NCI-H1694 treated with DMSO at 0.1 percent for 48 hours (cell line): ENCODE data around the gene TSPAN16.
"Not testable (repeated sequence)": the region's sequence is repeated elsewhere in the genome, so short reads cannot be mapped to it uniquely, and the experiment has no call there.

Experiments
- DNase-seq: peaks from one replicate; lab custom pipeline; 2025; lab: John Stamatoyannopoulos, UW

Gene TSPAN16

DNA sequence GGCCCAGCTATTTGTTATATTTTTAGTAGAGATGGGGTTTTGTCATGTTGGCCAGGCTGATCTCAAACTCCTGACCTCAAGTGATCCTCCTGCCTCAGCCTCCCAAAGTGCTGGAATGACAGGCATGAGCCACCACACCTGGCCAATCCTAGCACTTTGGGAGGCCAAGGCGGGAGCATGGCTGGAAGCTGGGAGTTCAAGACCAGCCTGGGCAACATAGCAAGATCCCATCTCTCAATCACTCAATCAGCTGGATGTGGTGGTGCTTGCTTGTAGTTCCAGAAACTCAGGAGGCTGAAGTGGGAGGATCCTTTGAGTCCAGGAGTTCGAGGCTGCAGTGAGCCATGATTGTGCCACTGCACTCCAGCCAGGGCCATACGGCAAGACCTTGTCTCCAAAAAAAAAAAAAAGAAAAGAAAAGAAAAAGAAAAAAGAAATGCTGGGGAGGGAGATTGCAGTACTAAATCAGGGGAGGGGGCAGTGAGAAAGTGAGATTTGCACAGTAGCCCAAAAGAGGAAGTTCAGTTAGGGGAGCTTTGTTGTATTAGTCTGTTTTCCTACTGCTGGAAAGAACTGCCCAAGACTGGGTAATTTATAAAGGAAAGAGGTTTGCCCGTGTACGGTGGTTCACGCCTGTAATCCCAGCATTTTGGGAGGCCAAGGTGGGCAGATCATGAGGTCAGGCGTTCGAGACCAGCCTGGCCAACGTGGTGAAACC, 24.5 kb downstream of the TSPAN16 start:
- DNase-seq = not testable (repeated sequence)

DNA sequence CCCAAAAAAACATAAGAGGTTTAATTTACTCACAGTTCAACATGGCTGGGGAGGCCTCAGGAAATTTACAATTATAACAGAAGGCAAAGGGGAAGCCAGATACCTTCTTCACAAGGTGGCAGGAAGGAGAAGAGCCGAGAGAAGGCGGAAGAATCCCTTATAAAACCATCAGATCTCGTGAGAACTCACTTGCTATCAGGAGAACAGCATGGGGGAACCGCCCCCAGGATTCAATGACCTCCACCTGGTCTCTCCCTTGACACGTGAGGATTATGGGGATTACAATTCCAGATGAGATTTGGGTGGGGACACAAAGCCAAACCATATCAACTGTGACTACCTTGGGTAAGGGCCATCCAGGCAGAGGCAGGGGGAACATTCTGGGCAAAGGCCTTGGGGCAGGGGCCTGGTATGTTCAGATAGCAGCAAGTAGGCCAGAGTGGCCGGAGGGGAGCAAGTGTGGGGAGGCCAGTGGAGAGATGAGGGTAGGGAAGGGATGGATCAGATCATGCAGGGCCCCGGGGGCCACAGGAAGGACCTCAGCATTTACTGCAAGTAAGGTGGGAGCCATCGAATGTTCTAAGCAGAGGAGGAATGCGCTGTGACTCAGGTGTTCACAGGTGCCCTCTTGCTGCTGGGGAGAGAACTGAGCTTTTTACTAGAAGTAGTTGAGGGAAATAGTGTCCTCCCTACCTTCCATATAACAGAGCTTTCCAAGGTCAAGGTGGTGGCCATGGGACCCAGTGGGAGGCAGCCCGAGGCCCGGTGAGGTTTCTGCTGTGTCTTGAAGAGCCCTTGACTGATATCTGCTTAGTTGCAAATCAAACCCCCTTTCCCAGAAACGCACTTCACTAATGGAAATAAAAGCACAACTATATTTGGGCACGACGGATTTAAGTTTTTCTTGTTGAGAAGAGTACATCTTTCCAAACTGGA, 25.5 kb downstream of the TSPAN16 start:
- DNase-seq = no peak

DNA sequence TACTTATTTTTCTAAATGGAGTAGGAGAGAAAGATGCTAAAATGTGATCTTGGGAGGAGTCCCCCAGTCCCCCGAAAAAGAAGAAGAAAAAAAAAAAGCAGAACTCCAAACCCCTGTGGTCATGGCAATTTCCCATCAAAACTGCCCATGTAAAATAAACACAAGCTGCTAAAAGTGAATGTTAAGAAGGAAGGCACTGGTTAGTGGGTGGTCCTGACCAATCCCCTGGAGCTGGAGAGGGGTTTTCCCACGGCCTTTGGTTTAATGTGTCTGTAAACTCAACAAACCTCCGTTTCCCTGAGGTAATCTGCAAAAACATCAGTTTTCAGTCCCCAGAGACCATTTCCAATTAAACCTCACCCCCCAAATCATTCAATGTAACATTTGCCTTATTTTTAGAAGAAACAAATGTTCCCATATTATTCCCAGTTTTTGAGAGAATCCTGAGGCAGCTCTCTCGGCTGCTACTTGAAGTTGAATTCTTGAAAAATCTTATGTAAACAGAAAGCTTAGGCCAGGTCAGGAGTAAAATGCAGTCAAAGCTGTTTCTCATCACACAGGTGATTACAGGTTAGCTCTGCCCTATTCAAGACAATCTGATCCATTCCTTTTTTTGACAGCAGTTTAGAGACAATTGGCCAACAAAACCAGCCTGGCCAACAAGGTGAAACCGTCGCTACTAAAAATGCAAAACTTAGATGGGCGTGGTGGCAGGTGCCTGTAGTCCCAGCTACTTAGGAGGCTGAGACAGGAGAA, 26.5 kb downstream of the TSPAN16 start:
- DNase-seq = no peak

DNA sequence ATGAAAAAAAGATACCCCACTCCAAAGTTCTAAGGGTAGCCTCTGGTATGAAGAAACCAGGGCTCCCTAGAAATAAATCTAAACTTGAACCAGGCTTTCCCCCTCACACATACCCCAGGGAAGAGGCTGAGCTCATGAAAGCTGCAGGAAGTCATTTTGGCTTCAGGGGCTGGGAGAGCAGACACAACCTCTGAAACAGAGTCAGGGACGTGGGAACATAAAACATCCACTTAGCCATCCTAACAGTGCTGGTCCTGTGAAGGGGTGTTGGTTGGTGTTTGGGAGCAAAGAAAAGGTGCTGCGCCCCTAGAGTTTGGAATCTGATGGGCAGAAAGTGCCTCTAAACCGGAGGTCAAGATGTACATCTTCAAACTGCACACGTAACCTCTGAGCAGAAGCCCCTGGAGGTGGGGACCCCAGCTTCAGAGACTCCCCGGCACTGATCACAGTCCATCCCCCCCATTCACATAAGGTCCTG, 27.7 kb downstream of the TSPAN16 start:
- DNase-seq = no peak

DNA sequence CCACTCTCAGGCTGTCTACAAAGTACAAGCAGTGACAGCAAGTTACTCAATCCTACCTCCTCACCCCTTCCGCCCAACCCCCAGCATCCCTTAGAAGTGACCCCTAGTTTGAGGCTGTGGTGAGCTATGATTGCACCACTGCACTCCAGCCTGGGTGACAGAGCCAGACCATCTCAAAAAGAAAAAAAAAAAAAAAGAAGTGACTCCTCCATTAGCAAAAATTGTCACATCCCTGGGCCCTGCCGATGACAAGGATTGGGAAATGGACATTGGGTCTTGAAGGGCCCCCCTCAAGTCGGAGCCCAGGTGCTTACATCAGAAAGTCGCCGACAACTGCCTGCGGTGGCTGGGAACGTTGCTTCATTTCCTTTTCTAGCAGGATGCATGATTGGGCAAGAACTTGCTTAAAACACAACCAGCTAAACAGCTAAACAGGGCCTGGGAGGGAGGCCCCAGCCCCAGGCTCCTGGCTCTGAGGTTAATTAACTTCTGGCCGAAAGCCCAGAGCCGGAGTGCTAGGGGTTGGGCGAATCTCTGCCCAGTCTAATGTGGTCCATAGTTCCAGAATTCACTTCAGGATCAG, 28.2 kb downstream of the TSPAN16 start:
- DNase-seq = peak; percentile 66

DNA sequence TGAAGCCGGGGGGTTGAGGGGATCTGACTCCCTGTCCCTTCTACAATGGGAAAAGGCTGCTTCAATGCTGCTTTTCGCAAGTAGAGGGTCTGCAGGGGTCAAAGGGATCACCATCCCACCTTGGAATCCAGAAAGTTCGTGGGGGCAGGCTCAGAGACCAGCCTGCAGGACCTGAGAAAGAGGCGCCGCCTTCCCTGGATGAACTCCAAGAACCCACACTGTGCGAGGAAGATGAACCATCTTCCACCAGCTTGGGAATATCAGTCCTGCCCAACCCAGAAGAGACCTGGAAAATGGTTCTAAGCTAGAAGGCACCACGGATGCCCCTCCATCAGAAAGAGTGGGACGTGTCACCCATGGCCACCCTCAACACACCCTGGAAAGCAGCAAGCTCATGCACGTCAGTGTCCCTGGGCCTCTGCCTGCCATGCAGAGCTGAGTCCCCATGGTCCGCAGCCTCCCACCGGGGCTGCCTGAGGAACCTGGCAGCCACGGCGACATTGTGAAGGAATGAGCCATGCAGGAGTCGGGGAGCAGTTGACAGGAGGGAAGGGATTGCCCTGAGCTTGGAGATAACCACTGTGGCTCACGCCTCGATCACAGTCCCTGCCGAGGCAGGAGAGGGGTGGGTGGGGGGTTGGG, 28.9 kb downstream of the TSPAN16 start:
- DNase-seq = no peak

DNA sequence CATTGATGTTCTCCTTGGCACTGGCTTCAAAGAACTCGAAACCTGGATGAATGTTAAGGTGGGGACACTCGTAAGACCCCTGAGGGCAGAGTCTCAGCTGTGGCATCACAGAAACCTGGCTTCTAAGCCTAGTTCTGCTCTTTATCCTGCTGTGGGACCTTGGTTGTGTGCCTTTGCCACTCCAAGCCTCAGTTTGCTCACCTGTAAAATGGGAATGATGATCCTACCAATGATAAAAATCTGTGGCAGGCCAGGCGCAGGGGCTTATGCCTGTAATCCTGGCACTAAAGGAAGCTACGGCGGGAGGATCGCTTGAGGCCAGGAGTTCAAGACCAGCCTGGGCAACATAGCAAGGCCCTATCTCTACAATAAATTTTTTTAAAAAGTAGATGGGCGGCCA, 29.6 kb downstream of the TSPAN16 start:
- DNase-seq = no peak

DNA sequence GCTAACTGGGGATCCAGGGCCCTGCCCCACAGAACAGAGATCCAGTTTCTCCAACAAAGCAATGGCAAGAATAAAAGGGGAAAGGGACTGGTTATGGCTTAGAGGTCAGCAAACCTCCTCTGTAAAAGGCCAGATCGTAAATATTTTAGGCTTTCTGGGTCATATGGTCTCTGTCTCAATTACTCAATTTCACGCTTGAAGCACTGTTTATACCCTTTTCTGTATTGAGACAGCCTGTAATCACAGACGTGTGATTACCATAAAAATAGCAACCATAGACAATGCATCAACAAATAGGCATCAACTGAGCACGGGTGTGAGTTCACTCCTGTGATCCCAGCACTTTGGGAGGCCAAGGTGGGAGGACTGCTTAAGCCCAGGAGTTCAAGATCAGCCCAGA, 34.2 kb downstream of the TSPAN16 start:
- DNase-seq = no peak

DNA sequence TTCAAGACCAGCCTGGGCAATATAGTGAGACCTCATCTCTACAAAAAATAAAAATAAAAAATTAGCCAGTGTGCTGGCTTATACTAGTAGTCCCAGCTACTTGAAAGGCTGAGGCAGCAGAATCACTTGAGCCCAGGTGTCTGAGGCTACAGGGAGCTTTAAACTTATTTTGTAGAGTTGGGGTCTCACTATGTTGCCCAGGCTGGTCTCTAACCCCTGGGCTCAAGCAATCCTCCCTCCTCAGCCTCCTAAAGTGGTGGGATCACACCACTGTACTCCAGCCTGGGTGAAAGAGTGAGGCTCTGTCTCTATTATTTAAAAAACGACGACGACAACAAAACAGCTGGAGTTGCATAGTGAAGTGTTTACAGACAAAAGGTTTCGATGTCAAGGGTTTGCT, 35.5 kb downstream of the TSPAN16 start:
- DNase-seq = no peak

DNA sequence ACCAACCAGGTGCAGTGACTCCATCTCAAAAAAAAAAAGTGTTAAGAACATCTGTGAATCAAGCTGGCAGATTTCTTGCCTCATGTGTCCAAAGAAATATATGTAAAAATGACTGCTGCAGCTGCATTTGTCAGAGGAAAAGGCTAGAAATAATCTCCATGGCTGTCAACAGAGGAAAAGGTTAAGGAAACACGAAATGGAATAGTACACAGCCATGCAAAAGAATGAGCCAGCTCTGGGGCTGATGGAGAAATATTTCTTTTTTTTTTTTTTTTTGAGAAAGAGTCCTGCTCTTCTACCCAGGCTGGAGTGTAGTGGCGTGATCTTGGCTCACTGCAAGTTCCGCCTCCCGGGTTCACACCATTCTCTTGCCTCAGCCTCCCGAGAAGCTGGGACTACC, 36.9 kb downstream of the TSPAN16 start:
- no peak for DNase-seq

DNA sequence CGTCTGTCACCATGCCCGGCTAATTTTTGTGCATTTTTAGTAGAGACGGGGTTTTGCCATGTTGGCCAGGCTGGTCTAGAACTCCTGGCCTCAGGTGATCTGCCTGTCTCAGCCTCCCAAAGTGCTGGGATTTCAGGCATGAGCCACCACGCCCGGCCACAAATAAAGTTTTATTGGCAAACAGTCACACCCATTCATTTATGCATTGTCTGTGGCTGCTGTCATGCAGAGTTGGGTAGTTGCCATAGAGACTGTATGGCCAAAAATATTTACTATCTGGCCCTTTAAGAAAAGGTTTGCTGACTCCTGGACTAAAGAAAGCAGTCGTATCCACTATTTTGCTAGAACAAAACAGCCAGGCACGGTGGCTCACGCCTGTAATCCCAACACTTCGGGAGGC, 37.9 kb downstream of the TSPAN16 start:
- not testable (repeated sequence) for DNase-seq

DNA sequence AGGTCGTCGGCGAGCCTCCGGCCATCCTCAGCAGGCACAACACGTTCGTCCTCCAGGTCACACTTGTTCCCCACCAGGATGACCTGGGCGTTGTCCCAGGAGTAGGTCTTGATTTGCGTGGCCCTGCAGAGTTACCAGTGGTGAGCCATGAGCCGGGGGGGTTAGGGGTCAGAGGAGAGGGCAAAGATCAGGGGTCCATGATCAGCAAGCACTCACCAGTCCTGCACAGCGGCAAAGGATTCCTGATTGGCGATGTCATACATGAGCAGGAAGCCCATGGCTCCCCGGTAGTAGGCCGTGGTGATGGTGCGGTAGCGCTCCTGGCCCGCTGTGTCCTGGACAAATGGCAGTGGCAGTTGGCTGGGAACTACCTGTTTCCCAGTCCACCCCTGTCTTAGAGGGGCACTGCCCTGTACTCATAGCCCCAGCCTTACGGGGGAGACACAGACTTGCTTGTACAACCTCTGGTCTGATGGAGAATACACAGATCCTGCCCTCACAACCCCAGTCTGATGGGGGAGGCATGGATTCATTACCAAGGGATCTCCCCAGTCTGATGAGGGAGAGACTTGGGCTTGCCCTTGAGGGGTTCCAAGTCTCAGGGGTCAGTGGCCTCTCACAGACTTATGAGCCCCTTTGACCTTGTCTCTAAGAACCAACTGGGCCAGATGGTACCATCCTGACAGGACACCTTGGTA, 39.6 kb downstream of the TSPAN16 start:
- no peak for DNase-seq

DNA sequence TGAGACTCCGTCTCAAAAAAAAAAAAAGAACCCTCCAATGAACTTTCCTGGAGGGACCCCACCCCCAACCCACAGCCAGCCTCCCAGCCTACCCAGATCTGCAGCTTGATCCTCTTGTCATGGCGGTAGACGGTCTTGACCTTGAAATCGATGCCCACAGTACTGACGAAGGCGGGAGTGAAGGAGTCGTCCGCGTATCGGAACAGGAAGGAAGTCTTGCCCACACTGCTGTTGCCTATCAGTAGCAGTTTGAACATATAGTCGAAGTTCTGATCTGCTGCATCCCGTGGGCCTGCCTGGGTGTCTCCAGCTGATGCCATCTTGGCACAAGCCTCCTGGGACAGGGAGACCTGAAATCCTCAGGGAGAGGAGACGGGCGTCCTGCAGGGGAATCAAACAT, 41.1 kb downstream of the TSPAN16 start:
- DNase-seq = no peak

DNA sequence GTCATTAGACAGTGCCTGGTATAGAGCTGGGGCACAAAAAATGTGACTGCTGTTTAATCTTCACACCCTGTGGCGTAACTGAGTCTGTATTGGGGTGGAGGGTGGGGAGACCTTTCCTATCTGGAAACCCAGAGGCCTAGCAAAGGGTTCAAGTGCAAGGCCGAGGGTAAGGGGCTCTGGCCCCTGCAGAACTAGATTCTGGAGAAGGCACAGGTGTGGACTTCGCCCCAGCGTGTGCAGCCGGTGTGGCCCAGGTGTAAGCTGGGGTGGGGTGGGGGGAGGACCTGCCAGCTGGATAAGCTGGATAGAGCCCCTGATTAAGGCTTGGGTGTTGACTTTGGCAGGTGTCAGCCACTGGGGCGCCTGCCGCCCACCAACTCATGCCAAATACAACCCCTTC, 42.2 kb downstream of the TSPAN16 start:
- no peak for DNase-seq

DNA sequence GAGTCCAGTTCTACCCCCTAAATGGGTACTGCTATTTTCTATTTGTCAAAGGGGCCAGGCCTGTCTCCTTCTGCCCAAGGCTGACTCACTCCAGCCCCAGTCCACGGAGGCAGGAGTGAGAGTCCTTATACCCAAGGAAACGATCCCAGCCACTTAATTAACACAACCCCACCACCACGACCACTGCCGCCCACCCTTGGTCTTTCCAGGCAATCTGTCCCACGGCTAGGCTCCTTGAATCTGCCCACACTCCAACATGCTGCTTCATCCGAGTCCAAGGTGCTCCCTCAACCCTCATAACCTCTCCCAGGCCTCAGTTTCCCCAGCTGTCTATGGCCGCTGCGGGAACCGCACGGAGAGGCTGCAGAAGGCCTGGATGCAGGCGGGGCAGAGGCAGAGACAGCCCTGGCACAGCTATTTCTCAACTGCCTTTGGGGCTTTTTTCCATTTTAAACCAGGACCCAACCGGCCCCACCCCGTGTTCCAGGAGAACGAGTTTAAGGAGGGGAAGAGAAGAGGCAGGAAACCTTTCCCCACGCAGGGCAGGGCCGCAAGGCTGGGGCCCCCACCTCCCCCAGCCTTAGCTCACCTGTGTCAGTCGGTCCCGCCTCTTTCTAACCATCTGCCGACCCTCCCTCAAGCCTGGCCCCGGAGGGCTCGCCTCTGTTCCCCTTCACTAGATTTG, 42.8 kb downstream of the TSPAN16 start:
- DNase-seq = no peak

DNA sequence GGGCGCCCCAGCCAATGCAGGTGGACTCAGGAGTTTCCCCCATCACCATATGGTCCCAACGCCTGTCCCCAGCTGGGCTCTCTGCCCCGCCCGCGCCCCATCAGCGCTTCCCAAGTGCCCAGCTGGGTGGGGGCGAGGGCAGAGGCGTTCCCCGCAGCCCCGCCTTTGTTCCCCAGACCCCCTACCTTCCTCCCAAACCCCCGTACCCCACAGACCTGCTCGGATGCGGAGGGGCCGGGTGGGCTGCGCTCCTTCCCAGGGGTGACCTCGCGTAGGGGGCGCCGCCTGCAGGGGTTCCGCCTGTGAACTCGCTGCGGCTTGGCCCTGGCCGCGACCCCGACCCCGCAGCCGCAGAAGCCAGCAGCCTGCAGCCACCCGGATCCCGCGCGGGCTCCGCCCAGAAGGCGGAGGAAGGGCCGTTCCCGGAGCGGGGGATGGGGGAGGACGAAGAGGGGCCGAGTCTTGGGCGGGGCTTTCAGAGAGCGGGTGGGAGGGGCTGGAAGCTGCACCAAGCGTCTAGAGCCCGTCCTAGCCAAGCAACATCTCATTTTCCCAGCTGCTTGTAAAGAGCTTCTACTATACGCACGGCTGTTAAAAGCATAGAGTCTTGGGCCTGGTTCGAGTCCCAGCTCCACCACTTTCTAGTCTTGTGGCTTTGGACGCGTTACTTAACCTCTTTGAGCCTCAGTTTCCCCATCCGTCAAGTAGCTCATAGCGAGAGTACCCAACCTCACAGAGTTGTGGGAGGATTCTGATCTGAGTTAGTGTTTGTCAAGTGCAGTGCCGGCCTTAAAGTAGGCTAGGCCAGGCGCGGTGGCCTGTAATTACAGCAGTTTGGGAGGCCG, 43.5 kb downstream of the TSPAN16 start, which contains the start of gene RAB3D:
Gene RAB3D (minus strand): TSS at position 404 of the 845 bp plus-strand sequence. CDS start 2,258 bp downstream, outside the sequence.
- DNase-seq = peak; percentile 80

DNA sequence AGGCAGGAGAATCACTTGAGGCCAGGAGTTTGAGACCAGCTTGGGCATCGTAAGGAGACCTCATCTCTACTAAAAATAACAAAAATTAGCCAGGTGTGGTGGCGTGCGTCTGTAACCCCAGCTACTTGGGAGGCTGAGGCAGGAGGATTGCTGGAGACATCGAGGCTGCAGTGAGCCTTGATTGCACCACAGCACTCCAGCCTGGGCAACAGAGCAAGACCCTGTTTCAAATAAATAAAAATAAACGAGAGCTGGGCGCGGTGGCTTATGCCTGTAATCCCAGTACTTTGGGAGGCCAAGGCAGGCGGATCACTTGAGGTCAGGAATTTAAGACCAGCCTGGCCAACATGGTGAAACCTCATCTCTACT, 44.1 kb downstream of the TSPAN16 start:
- DNase-seq = not testable (repeated sequence)

DNA sequence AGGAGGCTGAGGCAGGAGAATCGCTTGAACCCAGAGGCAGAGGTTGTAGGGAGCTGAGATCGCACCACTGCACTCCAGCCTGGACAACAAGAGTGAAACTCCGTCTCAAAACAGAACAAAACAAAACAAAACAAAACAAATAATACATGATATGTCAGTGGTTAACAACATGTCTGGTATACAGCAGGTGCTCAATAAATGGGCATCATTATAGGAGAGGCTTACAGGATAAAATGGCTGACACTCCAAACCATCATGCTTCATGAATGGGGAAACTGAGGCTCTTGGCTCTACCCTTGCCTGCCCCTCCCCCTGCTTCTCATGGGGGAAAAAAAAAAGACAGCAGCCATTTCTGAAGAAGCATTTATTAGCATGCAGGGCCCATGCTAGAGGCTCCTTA, 46.5 kb downstream of the TSPAN16 start:
- no peak for DNase-seq

DNA sequence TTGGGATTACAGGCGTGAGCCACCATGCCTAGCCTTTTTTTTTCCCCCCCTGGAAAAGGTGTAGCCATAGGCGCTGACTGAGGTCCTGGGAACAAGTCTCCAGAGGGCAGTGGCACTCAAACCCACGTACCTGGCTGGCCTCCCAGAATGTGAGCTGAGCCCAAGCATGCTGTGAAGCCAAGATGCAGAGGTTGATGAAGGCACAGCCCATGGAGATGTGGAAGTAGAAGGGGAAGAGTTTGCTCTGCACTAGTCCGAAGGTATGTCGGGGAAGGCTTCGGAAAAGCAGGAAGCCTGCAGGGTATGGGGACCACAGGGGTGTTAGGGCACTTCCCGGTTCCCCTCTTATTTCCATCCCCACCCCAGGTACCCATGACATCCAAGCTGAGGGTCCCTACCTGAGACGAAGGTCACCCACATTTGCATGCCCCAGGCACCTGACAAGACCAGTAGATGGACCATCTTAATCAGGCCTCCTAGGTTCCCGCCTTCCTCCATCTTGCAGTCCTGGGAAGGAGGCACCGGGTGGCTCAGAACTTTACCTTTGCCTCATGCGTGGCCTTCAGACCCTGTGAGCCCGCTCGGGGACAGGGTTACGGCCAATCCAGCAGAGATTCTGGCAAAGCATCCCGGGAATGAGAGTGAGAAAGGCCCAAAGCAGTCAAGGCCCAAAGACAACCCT, 49.3 kb downstream of the TSPAN16 start:
- no peak for DNase-seq
